Smooth muscle cell of trachea (primary cell): ENCODE results near the gene TMEM205. TPM values are rescaled to one million over a fixed set of nuclear protein-coding genes. Genes with fewer than 3 reads are reported as not detected.

Experiments used
- total RNA-seq: library from RNA; depleted of rRNA; stranded (reverse); fragments of >200 nt; gene quantifications from 2 replicates; pipeline ENCODE4 v1.2.1, GENCODE V29; 2014

TMEM205 gene
- total RNA-seq = 120 and 124 TPM in 2 replicates

DNA sequence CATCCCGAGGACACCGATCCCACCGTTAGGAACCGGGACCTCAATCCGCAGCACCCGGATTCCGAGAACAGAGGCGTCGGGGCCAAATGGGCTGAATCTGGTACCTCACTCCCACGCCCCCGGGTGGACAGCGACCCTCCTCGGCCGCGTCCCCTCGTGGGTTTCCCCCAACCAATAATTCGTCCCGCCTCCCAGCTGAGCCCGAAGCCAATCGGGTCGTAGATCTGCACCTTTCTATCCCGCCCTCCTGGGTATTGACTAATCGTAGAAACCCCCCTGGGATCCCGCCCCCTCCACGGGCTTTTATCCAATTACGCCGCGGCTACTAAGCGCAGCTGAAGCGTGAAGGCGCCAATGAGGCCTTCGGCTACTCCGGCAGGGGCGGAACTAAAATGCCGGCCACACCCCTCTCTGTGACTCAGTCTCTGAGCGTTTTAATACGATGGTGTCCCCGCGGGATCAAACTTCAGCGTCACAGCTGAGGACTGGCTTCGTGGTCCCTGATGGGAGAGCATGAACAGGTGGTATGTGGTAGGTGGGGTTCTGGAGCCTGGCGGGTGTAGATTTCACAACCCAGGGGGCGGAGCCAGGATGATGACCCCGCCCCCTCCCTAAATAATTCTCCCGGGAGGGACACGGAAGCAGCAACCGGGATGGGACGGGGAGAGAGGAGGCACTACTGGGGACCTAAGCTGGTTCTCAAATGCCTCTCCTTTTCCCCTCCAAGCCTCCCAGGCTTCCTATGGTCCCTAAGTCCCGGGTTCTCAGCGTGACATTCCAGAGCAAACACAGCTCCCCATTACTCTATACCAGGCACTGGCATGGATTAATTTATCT lies at the start of gene TMEM205, which contains the start of gene CCDC159:
TSS of gene TMEM205 (minus strand) at position 165 of the 837 bp plus-strand sequence. CDS start 649 bp downstream, outside the sequence.
TSS of gene CCDC159 (plus strand) at position 416 of the 837 bp plus-strand sequence. CDS start at position 504, 88 bp downstream.

GRCh38 chr19:11374433-11375142 lies 28.5 kb upstream of the TMEM205 start, which contains the start of gene SWSAP1:
Gene SWSAP1, plus strand, starts transcription at chr19:11374666. Its CDS starts 15 bp downstream, at chr19:11374681.

DNA sequence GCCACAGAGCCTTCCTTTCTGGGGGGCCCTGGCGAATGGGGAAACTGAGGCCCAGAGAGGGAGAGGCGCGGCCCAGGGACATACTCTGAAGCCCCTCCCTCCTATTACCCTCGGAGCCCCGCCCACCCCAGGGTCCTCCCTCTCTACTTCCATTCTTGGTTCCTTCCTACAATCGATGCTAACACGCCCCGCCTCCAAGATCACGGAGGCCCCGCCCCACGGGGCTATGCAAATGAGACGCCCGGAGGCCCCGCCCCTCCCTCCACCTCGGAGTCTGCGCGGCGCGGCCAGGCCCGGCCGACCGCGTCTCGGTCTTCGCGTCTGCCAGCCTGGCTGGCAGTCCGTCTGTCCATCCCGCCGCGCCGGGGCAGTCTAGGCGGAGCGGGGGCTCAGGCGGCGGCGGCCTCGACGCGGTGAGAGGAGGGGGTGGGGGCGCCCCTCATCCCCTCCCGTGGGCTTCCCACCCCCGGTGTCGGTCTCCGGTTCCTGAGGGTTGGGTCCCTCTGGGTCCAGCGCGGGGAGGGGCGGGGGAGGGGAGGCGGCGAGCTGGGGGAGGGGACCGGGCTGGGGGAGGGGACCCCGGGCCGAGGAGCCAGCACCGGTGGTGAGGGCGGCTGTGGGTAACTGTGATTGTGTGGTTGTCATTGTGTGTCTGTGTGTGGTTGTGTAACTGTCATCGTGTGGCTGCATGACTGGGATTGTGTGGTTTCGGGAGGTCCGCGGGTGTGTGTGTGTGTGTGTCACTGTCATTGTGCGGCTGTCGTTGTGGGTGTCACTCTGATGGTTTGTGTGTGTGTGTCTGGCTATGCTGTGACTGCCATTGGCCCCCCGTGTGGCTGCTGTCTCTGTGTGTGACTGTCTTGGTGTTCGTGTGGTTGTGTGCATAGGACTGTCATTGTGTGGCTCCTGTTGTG lies 9.3 kb upstream of the TMEM205 start, which contains the start of gene PLPPR2:
TSS of gene PLPPR2 (plus strand) at position 273 of the 914 bp plus-strand sequence. CDS start 2,242 bp downstream, outside the sequence.

DNA sequence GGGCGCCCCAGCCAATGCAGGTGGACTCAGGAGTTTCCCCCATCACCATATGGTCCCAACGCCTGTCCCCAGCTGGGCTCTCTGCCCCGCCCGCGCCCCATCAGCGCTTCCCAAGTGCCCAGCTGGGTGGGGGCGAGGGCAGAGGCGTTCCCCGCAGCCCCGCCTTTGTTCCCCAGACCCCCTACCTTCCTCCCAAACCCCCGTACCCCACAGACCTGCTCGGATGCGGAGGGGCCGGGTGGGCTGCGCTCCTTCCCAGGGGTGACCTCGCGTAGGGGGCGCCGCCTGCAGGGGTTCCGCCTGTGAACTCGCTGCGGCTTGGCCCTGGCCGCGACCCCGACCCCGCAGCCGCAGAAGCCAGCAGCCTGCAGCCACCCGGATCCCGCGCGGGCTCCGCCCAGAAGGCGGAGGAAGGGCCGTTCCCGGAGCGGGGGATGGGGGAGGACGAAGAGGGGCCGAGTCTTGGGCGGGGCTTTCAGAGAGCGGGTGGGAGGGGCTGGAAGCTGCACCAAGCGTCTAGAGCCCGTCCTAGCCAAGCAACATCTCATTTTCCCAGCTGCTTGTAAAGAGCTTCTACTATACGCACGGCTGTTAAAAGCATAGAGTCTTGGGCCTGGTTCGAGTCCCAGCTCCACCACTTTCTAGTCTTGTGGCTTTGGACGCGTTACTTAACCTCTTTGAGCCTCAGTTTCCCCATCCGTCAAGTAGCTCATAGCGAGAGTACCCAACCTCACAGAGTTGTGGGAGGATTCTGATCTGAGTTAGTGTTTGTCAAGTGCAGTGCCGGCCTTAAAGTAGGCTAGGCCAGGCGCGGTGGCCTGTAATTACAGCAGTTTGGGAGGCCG lies 6.6 kb downstream of the TMEM205 start, which contains the start of gene RAB3D:
TSS of gene RAB3D (minus strand) at position 404 of the 845 bp plus-strand sequence. CDS start 2,258 bp downstream, outside the sequence.

DNA sequence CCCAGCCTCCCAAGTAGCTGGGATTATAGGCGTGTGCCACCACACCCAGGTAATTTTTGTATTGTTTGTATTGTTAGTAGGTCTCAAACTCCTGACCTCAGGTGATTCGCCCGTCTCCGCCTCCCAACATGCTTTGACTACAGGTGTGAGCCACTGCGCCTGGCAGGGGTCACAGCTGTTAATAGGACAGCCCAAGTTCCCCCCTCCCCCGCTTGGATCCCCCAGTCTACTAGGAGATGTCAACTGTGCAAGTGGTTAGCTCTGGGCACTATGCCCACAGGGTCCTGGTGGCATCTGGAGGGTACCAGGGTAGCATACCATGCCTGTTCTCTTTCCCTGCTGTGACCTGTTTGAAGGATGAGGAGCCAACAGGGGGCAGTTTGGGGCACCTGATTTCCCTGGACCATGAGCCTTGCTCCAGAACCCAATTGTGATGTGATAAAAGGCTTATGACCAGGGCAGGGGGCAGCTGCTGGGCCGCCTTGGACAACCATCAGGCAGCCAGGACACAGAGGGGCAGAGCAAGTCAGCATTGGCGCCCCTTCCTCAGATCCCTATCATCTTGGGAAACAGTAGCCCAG lies 50.3 kb downstream of the TMEM205 start, which contains the start of gene TSPAN16:
TSS of gene TSPAN16 (plus strand) at position 496 of the 581 bp plus-strand sequence. CDS start 138 bp downstream, outside the sequence.

Other genes starting within 250 kb of the TMEM205 start
- gene SPC24, start 190.5 kb downstream of the TMEM205 start, total RNA-seq = 15.9 and 111 TPM in 2 replicates
- 455 and 617 TPM in 2 replicates for gene KANK2, start 148.7 kb downstream of the TMEM205 start, total RNA-seq
- gene ANGPTL8, start 106.6 kb downstream of the TMEM205 start, total RNA-seq = not detected in 2 replicates
- gene DOCK6, start 83.7 kb downstream of the TMEM205 start, total RNA-seq = 11.5 and 19.4 TPM in 2 replicates
- not detected in 2 replicates for gene TSPAN16, start 50.1 kb downstream of the TMEM205 start, total RNA-seq
- 15.9 and 21.8 TPM in 2 replicates for gene RAB3D, start 6.6 kb downstream of the TMEM205 start, total RNA-seq
- 4.4 and 9.8 TPM in 2 replicates for gene CCDC159, start 251 bp upstream of the TMEM205 start, total RNA-seq
- 12.4 and 23.5 TPM in 2 replicates for gene PLPPR2, start 9.2 kb upstream of the TMEM205 start, total RNA-seq
- 0.50 and 0.87 TPM in 2 replicates for gene SWSAP1, start 28.4 kb upstream of the TMEM205 start, total RNA-seq
- gene EPOR, start 38.0 kb upstream of the TMEM205 start, total RNA-seq = 7.6 and 9.4 TPM in 2 replicates
- gene RGL3, start 73.0 kb upstream of the TMEM205 start, total RNA-seq = 5.1 and 5.3 TPM in 2 replicates
- 0.66 TPM in 1 of 2 replicates, not detected in the other for gene ODAD3, start 88.9 kb upstream of the TMEM205 start, total RNA-seq
- gene PRKCSH, start 89.4 kb upstream of the TMEM205 start, total RNA-seq = 144 and 290 TPM in 2 replicates
- 0.29 and 0.33 TPM in 2 replicates for gene ELAVL3, start 134.8 kb upstream of the TMEM205 start, total RNA-seq
- gene ZNF653, start 159.6 kb upstream of the TMEM205 start, total RNA-seq = 3.3 and 3.5 TPM in 2 replicates
- gene ECSIT, start 182.9 kb upstream of the TMEM205 start, total RNA-seq = 30.8 and 50.8 TPM in 2 replicates
- 8.9 and 9.3 TPM in 2 replicates for gene CNN1, start 192.6 kb upstream of the TMEM205 start, total RNA-seq
- gene ELOF1, start 213.0 kb upstream of the TMEM205 start, total RNA-seq = 24.1 and 31.8 TPM in 2 replicates
- gene ACP5, start 231.4 kb upstream of the TMEM205 start, total RNA-seq = 0.66 TPM in 1 of 2 replicates, not detected in the other